H1 (cell line): ENCODE data around the gene PIF1. TPM values are rescaled to one million over a fixed set of nuclear protein-coding genes. Genes with fewer than 3 reads are reported as not detected.

Source experiments
- CTCF ChIA-PET: fragments of 300-600 bp; sonication (Branson Sonifier 250); formaldehyde crosslinking; loops from one replicate; lab custom pipeline; 2021; ENCODE audit not compliant: partially characterized antibody; lab: Charles Lee
- POLR2A ChIA-PET: fragments of 300-600 bp; sonication (Branson Sonifier 250); formaldehyde crosslinking; loops from one replicate; lab custom pipeline; 2021; ENCODE audit warnings: inconsistent platforms; ENCODE audit not compliant: partially characterized antibody; lab: Charles Lee
- DNase-seq, 2 experiments: peaks; one replicate each; pipeline versions ENCODE4 v3.0.0 to v3.0.0-alpha.2; 2010 to 2022; ENCODE audit warnings: low spot score in 2 of 2, low read depth in 1 of 2, mixed read lengths in 1 of 2
- FAIRE-seq: peaks from 2 replicates; lab custom pipeline; 2011; peaks lifted over from hg19 to GRCh38; lab: Jason Lieb, UNC
- H2AFZ ChIP-seq: 2 replicates; pipeline ENCODE4 v1.8.1; 2012; ENCODE audit warnings: low read length, inconsistent platforms
- H2AK5ac ChIP-seq: 2 replicates; pipeline ENCODE4 v1.6.1; 2013; ENCODE audit warnings: low read depth, low read length
- H2BK120ac ChIP-seq: replicated peaks from 2 replicates; pipeline ENCODE3; 2013; ENCODE audit warnings: low read depth, low read length, inconsistent platforms
- H2BK12ac ChIP-seq: 2 replicates; pipeline ENCODE4 v1.6.1; 2013; ENCODE audit warnings: low read depth, low read length
- H2BK15ac ChIP-seq: 2 replicates; pipeline ENCODE4 v1.6.1; 2013; ENCODE audit warnings: low read length
- H2BK20ac ChIP-seq: 2 replicates; pipeline ENCODE4 v1.6.1; 2013; ENCODE audit warnings: low read length
- H2BK5ac ChIP-seq: 2 replicates; pipeline ENCODE4 v1.6.1; 2013; ENCODE audit warnings: low read depth, low read length
- H3K14ac ChIP-seq: 2 replicates; pipeline ENCODE4 v1.6.1; 2013; ENCODE audit warnings: inconsistent platforms; ENCODE audit not compliant: insufficient read length
- H3K18ac ChIP-seq: 2 replicates; pipeline ENCODE4 v1.6.1; 2013; ENCODE audit warnings: low read length; ENCODE audit errors: extremely low read depth
- H3K23ac ChIP-seq: 2 replicates; pipeline ENCODE4 v1.6.1; 2013; ENCODE audit warnings: inconsistent platforms; ENCODE audit not compliant: insufficient read length
- H3K23me2 ChIP-seq: 2 replicates; pipeline ENCODE4 v1.6.1; 2013; ENCODE audit warnings: low read depth, low read length
- H3K27ac ChIP-seq: 2 replicates; pipeline ENCODE4 v1.6.1; 2011; ENCODE audit warnings: low read depth, low read length, inconsistent platforms
- H3K27me3 ChIP-seq, 4 experiments: replicated peaks in 1 of 4; 1 replicate in 1 of 4; 2 replicates in 3 of 4; pipeline versions ENCODE4 v1.6.1 to v1.8.1; 2011 to 2013; ENCODE audit warnings: low read length in 3 of 4, mild to moderate bottlenecking in 3 of 4, inconsistent platforms in 2 of 4, mixed read lengths in 2 of 4, moderate library complexity in 1 of 4; ENCODE audit not compliant: control insufficient read depth in 3 of 4, insufficient read depth in 3 of 4; ENCODE audit errors: extremely low read depth in 1 of 4
- H3K36me3 ChIP-seq, 4 experiments: 2 replicates each; pipeline versions ENCODE4 v1.6.1 to v1.8.1; 2011 to 2013; ENCODE audit warnings: mild to moderate bottlenecking in 4 of 4, low read length in 3 of 4, moderate library complexity in 2 of 4, control low read depth in 1 of 4, inconsistent platforms in 1 of 4; ENCODE audit not compliant: insufficient read depth in 4 of 4, control insufficient read depth in 2 of 4
- H3K4ac ChIP-seq: replicated peaks from 2 replicates; pipeline ENCODE3; 2013; ENCODE audit warnings: low read length, low read depth, mixed read lengths, inconsistent platforms; ENCODE audit not compliant: insufficient read length
- H3K4me1 ChIP-seq, 4 experiments: replicated peaks in 1 of 4; 1 replicate in 1 of 4; 2 replicates in 3 of 4; pipeline versions ENCODE4 v1.6.1 to v1.8.1; 2011 to 2013; ENCODE audit warnings: low read length in 3 of 4, inconsistent platforms in 2 of 4, mixed read lengths in 1 of 4; ENCODE audit not compliant: insufficient read depth in 4 of 4, control insufficient read depth in 3 of 4
- H3K4me2 ChIP-seq, 2 experiments: 2 replicates each; pipeline versions ENCODE4 v1.6.1 to v1.8.1; 2011 to 2013; ENCODE audit warnings: low read depth in 2 of 2, low read length in 2 of 2, control low read depth in 1 of 2, inconsistent platforms in 1 of 2, mild to moderate bottlenecking in 1 of 2; ENCODE audit not compliant: insufficient read depth in 1 of 2
- H3K4me3 ChIP-seq, 4 experiments: fragments of 200-600, 300-600 bp in 1 of 4; sonication (generic), shearing (Covaris generic), sonication (Bioruptor Twin) in 1 of 4; 2 replicates each; pipeline versions ENCODE4 v1.5.1 to v1.8.1; 2011 to 2016; ENCODE audit warnings: low read length in 4 of 4, low read depth in 3 of 4, control low read depth in 2 of 4, inconsistent platforms in 2 of 4, mild to moderate bottlenecking in 2 of 4, mixed read lengths in 1 of 4, moderate library complexity in 1 of 4; ENCODE audit not compliant: insufficient read depth in 2 of 4; ENCODE audit errors: extremely low read depth in 1 of 4
- H3K56ac ChIP-seq: replicated peaks from 2 replicates; pipeline ENCODE3; 2013; ENCODE audit warnings: low read depth, mild to moderate bottlenecking, mixed read lengths, low read length, inconsistent platforms; ENCODE audit not compliant: insufficient read length
- H3K79me1 ChIP-seq: 2 replicates; pipeline ENCODE4 v1.6.1; 2013; ENCODE audit warnings: low read depth, low read length, control low read depth
- H3K79me2 ChIP-seq, 2 experiments: 2 replicates each; pipeline versions ENCODE4 v1.6.1 to v1.8.1; 2012 to 2013; ENCODE audit warnings: low read length in 2 of 2, mild to moderate bottlenecking in 2 of 2, inconsistent platforms in 1 of 2; ENCODE audit not compliant: insufficient read depth in 2 of 2, control insufficient read depth in 1 of 2
- H3K9ac ChIP-seq, 4 experiments: replicated peaks in 1 of 4; 1 replicate in 1 of 4; 2 replicates in 3 of 4; pipeline versions ENCODE4 v1.6.1 to v1.8.1; 2011 to 2013; ENCODE audit warnings: low read depth in 3 of 4, low read length in 3 of 4, control low read depth in 2 of 4, mild to moderate bottlenecking in 2 of 4, moderate library complexity in 2 of 4, inconsistent platforms in 1 of 4; ENCODE audit errors: extremely low read depth in 1 of 4
- H3K9me3 ChIP-seq, 2 experiments: 2 replicates each; pipeline versions ENCODE4 v1.6.1 to v1.8.1; 2012 to 2013; ENCODE audit warnings: mild to moderate bottlenecking in 2 of 2, moderate library complexity in 2 of 2, control low read depth in 1 of 2, inconsistent platforms in 1 of 2, low read depth in 1 of 2, low read length in 1 of 2, mixed read lengths in 1 of 2; ENCODE audit not compliant: insufficient read depth in 2 of 2
- H4K20me1 ChIP-seq, 2 experiments: replicated peaks in 1 of 2; 2 replicates each; pipeline versions ENCODE3 to v1.8.1; 2011 to 2013; ENCODE audit warnings: inconsistent platforms in 2 of 2, low read length in 2 of 2, mild to moderate bottlenecking in 1 of 2; ENCODE audit not compliant: insufficient read depth in 2 of 2, control insufficient read depth in 1 of 2
- H4K5ac ChIP-seq: 2 replicates; pipeline ENCODE4 v1.6.1; 2013; ENCODE audit warnings: low read length, low read depth, mixed read lengths, inconsistent platforms; ENCODE audit not compliant: insufficient read length
- H4K8ac ChIP-seq: 2 replicates; pipeline ENCODE4 v1.8.0; 2013; ENCODE audit warnings: mild to moderate bottlenecking, moderate library complexity, low read length, inconsistent platforms; ENCODE audit not compliant: insufficient read depth; ENCODE audit errors: extremely low read depth
- H4K91ac ChIP-seq: replicated peaks from 2 replicates; pipeline ENCODE3; 2013; ENCODE audit warnings: low read length, mixed read lengths, inconsistent platforms; ENCODE audit not compliant: insufficient read length
- CBX5 ChIP-seq: fragments of 300-800, 300-1000 bp; sonication (generic); IDR thresholded peaks from 2 replicates; pipeline ENCODE4 v1.7.1; 2016; ENCODE audit warnings: antibody characterized with exemption, low read length, low read depth
- JUND ChIP-seq: IDR thresholded peaks from 2 replicates; pipeline ENCODE4 v1.6.1; 2011; ENCODE audit warnings: mild to moderate bottlenecking, improper control_type of control experiment, low read length
- KDM4A ChIP-seq: IDR thresholded peaks from one replicate; pipeline ENCODE4 v1.7.1; 2012; ENCODE audit warnings: low read depth, mild to moderate bottlenecking, moderate library complexity, low read length, inconsistent platforms; ENCODE audit not compliant: severe bottlenecking
- SIN3A ChIP-seq, 2 experiments: IDR thresholded peaks in 1 of 2; conservative IDR thresholded peaks in 1 of 2; 2 replicates each; pipeline ENCODE4 v1.6.1; 2011 to 2012; ENCODE audit warnings: low read length in 2 of 2, improper control_type of control experiment in 1 of 2, low read depth in 1 of 2, mild to moderate bottlenecking in 1 of 2
- SRF ChIP-seq: IDR thresholded peaks from 2 replicates; pipeline ENCODE4 v1.6.1; 2011; ENCODE audit warnings: mild to moderate bottlenecking, low read depth, low read length, moderate library complexity
- TAF1 ChIP-seq: IDR thresholded peaks from 2 replicates; pipeline ENCODE4 v1.6.1; 2011; ENCODE audit warnings: mild to moderate bottlenecking, low read depth, low read length
- TAF7 ChIP-seq: optimal IDR thresholded peaks from 2 replicates; pipeline ENCODE3; 2011; ENCODE audit warnings: low read depth, mild to moderate bottlenecking, inconsistent platforms, low read length, moderate library complexity, borderline replicate concordance
- USF2 ChIP-seq: IDR thresholded peaks from 2 replicates; pipeline ENCODE4 v1.6.1; 2011; ENCODE audit warnings: low read length, improper control_type of control experiment
- YY1 ChIP-seq: IDR thresholded peaks from 2 replicates; pipeline ENCODE4 v1.6.1; 2011; ENCODE audit warnings: low read depth, mild to moderate bottlenecking, low read length
- ZNF274 ChIP-seq: IDR thresholded peaks from 2 replicates; pipeline ENCODE4 v1.7.0; 2012; ENCODE audit warnings: low read length, borderline replicate concordance; ENCODE audit errors: extremely low read depth
- WGBS, 2 experiments: shearing (Covaris generic) in 1 of 2; methylation state at CpG; one replicate each; pipeline versions ENCODE4 v1.1.6 to v1.1.7; 2013 to 2015; ENCODE audit warnings: low lambda C conversion rate in 2 of 2, mixed read lengths in 2 of 2, inconsistent platforms in 1 of 2, low coverage in 1 of 2, missing lambda C conversion rate in 1 of 2; ENCODE audit not compliant: insufficient replicate concordance in 2 of 2, insufficient coverage in 1 of 2, insufficient read length in 1 of 2; ENCODE audit errors: extremely low coverage in 1 of 2, missing lambda C conversion rate in 1 of 2; 5-methylcytosine and 5-hydroxymethylcytosine counted together
- polyA plus RNA-seq, 7 experiments: library from polyadenylated mRNA; depleted of rRNA in 3 of 7; stranded (reverse) in 5 of 7; unstranded in 2 of 7; fragments of >200 nt in 5 of 7; fragments of 200-250 nt in 2 of 7; gene quantifications; 1 replicate in 5 of 7; 2 replicates in 1 of 7; 4 replicates in 1 of 7; pipeline versions ENCODE4 v1.2.1 to v1.2.3, GENCODE V29; 2011 to 2013; ENCODE audit warnings: missing spikeins in 2 of 7, mixed read lengths in 2 of 7
- total RNA-seq: library from RNA; stranded (reverse); fragmentation: NEBNext Ultra II Directional; extraction: Animal tissue kit (Norgen Biotek cat#: 25700); gene quantifications from 2 replicates; pipeline ENCODE4 v1.2.1, GENCODE V29; 2021

PIF1 gene
- total and polyA plus RNA-seq, 2 of the 8 experiments (the other 6 are each of a cell fraction or from before 2014, with no cell fraction given), result 73.3 to 138 TPM

- WGBS, 2 experiments, result 12% methylated on average over 13 of the region's 13 CpGs; no CpG with 5 or more reads in 1 of the 2 experiments
- peak overlapping the region; percentile 96 for H2BK20ac ChIP-seq
- peak overlapping the region; percentile 98 for H2AK5ac ChIP-seq
- peaks cover 8% of the 10 kb centered on the region for H3K23me2 ChIP-seq
- H2BK5ac ChIP-seq, result peak overlapping the region; percentile 94
- ChIA-PET CTCF (interaction anchor here (0.8 to 25.0 kb wide), 11 partner anchors 9 to 120 kb away, joined by 3 to 883 read pairs (median 6); partner anchors contain the start of gene PLEKHO2), POLR2A (interaction anchor here (0.8 to 24.9 kb wide), 22 partner anchors 10 to 180 kb away, joined by 3 to 748 read pairs (median 8); partner anchors contain the start of genes ANKDD1A, PIF1, PLEKHO2 and RBPMS2)
- H2AFZ ChIP-seq, result no peak overlapping the region
- no peaks in the 10 kb centered on the region for H3K27me3 ChIP-seq
- H3K27ac ChIP-seq, result peak overlapping the region; percentile 95
- peak overlapping the region; percentile 83; the same call in 1 of the 2 replicates for H2BK15ac ChIP-seq
- H4K8ac ChIP-seq, result peak overlapping the region; percentile 69; the same call in 1 of the 2 replicates
- H3K4me2 ChIP-seq, result peak overlapping the region; percentile 70 to 83
- peak overlapping the region; percentile 82 for H3K4ac ChIP-seq
- H3K18ac ChIP-seq, result peak overlapping the region; percentile 99
- H2BK120ac ChIP-seq, result peak overlapping the region; percentile 96
- peaks cover 17 to 53% (median 39%) of the 10 kb centered on the region in 4 experiments for H3K4me1 ChIP-seq
- H4K5ac ChIP-seq, result peak overlapping the region; percentile 90
- H3K56ac ChIP-seq, result peak overlapping the region; percentile 98
- H3K23ac ChIP-seq, result no peak overlapping the region
- H2BK12ac ChIP-seq, result peak overlapping the region; percentile 96
- DNase-seq, result peak in 1 of 2 experiments; percentile 75
- peak overlapping the region in 3 of 4 experiments; percentile 52 to 74 (median 69); a peak in 5 of 7 replicates for H3K9ac ChIP-seq
- H3K9me3 ChIP-seq, result no peaks in the 10 kb centered on the region
- H3K36me3 ChIP-seq, result no peaks in the 10 kb centered on the region
- peak overlapping the region; percentile 35 for H3K14ac ChIP-seq
- peak overlapping the region; percentile 77 for H4K91ac ChIP-seq
- H3K79me2 ChIP-seq, result no peaks in the 10 kb centered on the region; a peak in 1 of 4 replicates
- no peak for FAIRE-seq
- H3K4me3 ChIP-seq, result peak overlapping the region; percentile 4 to 53 (median 17); a peak in 6 of 8 replicates
- no peaks in the 10 kb centered on the region for H4K20me1 ChIP-seq
- no peaks in the 10 kb centered on the region for H3K79me1 ChIP-seq
- TF ChIP-seq TAF7 (no peak), CBX5 (no peak), USF2 (0 out of 2 replicates have a peak, but pooled peaks have one; percentile 8), JUND (0 out of 2 replicates have a peak, but pooled peaks have one; percentile 23), ZNF274 (no peak), SRF (peak; percentile 81), SIN3A (conservative IDR thresholded peaks at IDR 0.05 in 1 of 2, IDR thresholded peaks at IDR 0.05 in 1 of 2; ENCODE audit: low read depth in 1 of 2, low read length in 2 of 2) (0 out of 4 replicates have a peak, but pooled peaks of 1 of the 2 experiments have one; percentile 22), YY1 (peak; percentile 90), KDM4A (peak; percentile 4), TAF1 (0 out of 2 replicates have a peak, but pooled peaks have one; percentile 54)
Observed at GRCh38 chr15:64807051-64807749, 18.2 kb downstream of the PIF1 start.
